NCI-H1105 (cell line): Measurements from ENCODE around the gene GNAS.
"Not testable (repeated sequence)": the region's sequence is repeated elsewhere in the genome, so short reads cannot be mapped to it uniquely, and the experiment has no call there.

Experiments
- DNase-seq: peaks from one replicate; lab custom pipeline; 2025; lab: John Stamatoyannopoulos, UW

The GNAS gene

DNA sequence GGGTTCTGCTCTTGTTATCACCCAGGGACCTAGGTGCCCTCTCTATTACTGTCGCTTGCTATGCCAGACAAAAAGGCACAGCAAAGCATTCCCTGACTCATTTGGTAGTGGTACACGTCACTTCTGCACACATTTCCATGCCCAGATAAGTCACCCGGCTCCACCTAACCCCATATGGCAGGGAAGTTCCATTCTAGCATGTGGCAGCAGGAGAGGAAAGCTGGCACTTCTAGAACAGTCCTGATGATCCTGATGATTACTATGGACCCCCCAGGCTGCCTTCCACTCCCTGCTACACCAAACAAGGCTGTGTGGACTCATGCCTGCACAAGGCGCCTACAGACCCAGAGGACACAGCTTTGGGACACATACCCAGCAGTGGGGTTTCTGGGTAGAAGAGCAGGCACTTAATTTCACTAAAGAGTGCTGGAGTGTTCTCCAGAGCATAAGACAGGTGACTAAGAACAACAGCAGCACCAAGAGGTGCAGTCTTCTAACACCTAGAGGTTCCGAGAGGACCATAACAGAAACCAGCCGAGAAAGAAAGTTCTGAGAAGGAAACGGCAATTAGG, 75.1 kb downstream of the GNAS start:
- no peak for DNase-seq

DNA sequence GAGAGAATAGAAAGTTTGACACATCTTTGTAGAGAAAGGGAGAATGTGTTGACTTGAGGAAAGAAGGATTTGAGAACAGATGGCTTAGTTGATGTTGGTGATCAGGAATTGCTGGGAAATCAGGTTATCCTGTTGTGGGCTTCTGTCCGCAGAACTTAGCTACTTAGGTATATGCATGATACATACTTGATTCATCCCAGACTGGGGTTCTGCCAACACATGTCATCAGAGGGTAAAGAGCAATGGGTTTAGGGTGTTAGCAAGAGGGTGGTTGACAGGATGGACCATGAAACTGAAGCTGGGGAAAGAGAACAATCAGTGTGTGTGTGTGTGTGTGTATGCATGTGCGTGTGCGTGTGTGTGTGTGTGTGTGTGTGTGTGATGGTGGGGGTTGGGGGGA, 78.0 kb downstream of the GNAS start:
- no peak for DNase-seq

DNA sequence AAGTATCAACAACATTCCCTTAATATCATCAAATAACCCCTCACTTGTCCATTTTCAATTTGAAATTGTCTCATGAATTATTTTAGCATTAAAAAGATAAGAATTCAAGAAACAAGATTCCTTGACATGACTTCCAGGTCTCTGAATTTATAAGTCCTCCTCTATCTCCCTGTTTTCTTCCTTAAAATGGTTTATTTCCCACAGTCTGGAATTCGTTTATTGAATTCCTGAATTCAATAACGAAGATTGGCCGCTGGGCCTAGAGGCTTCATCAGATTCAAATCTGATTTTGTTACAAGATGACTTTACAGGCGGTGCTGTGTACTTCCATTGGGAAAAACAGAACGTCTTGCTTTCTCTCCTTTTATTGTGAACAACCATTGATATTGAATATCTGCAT, 79.7 kb downstream of the GNAS start:
- DNase-seq = no peak

DNA sequence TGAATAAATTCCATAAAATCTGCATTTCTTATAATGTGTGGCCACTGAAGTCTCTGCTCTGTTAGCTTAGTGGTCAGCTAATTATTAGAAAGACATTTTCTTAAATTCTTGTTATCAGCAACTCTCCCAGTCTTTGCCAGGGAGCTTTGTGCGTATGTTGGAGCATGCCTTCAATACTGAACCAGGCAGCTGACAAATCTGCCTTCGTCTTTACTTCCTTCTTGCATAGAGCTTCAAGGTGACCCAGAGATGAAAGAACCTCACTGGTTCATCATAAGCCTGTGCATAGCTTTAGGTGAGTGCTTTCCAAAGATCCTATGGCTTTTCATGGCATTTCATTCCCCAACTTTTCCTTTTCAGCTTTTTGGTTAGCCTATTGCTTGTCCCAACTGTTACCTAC, 85.6 kb downstream of the GNAS start:
- DNase-seq = no peak

DNA sequence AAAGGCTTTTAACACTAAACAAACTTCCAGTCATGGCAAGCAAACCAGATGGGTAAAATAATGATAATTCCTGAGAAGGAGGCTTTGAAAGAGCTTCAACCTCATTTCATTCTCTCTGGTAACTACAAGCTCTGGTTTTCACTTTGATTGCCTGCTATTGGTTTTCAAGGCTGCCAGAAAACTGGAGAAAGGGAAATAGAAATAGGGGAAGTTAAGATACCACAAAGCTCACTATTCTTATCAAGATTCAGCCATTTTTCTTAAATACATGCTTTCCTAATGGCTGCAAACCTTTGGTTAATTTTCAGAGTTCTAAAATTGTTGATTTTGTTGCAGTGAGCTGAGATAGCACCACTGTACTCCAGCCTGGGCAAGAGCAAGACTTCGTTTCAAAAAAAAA, 86.0 kb downstream of the GNAS start:
- no peak for DNase-seq

DNA sequence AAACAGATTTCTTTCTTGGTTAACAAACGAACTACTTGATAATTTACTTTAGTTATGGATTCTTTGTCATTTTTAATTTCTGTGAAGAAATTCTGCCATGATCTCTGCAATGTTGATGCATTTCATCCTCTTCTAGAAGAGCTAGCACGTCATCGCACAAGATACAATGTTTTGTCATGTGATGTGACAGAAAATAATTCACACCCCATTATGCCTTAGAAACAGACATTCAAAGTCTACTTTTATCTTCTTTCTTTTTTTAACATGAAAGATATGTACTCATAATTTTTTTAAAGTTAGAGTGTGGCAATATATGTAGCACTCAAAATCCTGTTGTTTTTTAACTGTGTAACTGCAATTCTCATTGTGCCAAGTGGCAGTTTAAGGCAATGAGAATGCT, 89.0 kb downstream of the GNAS start:
- no peak for DNase-seq

DNA sequence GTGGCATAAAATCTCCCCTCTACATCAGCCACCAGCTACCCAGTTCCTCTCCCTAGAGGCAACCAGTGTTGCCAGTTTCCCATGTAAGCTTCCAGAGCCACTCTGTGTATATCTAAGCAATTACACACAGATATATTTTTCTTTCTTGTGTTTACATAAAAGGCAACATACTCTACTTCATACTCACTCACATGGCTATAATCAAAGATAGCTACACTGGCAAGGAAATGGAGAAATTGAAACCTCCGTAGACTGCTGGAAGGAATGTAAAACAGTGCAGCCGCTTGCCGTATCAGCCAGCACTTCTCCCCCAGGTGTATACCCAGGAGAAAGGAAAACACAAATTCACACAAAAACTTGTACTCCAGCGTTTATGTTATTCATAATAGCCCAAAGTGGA, 90.0 kb downstream of the GNAS start:
- DNase-seq = no peak

DNA sequence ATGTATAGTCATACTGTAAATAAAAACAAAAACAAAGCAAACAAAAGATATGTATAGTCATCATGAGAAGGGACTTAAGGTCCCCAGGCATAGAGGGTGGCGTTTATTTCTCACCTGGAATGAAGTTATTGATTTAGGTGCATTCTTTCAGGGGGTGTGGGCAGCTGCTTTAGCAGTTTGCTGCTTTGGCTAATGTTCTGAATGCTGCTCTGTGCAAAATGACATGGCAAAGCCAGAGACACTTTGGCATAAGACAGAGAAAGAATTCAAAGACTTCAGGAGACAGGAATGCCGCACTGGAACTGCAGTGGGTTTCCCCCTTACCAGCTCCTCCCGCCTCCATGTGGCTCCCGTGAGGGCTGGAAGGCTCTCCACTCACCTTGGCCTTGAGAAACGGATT, 92.1 kb downstream of the GNAS start:
- no peak for DNase-seq

DNA sequence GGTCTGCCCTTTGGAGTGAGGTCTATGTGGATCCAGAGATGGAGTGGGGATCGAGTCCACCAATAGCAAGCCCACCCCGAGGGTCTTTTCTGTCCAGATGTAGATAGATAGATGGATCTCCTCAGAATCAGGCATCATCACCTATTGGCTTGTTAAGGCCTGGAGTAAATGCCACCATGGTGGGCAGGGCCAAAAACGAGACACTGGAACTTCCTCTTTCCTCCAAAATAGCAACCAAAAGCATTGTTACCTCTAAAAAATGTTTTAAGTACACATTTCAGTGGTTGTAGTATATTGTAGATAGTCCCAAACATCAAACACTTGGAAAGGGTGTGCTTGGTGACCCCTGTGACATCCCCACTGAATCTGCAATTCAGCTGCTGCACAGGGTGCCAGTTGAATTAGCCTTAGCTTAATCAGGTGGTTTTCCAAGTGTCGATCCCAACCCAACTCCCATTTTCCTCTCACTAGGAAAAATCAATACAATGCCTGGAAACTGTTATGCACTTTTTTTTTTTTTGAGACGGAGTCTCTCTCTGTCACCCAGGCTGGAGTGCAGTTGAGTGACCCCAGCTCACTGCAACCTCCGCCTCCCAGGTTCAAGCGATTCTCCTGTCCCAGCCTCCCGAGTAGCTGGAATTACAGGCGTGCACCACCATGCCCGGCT, 93.6 kb downstream of the GNAS start:
- no peak for DNase-seq

DNA sequence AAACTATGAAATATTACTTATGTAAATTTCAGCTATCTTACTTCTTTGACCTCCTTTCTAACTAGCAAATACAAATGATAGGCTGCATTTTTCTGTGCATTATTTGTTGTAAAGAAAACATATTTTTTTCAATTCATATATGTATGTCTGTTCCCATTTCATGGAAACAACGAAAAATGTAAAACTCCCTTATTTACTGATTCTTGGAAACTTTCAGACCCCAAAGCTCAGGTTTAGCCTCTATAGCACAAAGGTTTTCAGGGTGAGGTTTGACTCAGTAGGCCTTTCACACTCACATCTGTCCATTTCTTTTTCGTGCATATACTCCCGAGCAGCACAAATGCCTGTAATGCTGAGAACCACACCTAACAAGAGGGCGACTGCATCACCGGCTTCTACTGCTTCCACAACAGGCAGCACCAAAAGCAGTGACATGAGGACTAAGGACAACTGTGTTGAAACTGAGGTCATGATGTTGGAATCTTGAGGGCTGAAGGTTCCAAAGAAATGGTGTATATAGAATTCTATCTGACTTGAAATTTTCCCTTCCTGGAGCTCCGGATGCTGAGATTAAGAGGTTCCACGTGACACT, 95.4 kb downstream of the GNAS start:
- not testable (repeated sequence) for DNase-seq

DNA sequence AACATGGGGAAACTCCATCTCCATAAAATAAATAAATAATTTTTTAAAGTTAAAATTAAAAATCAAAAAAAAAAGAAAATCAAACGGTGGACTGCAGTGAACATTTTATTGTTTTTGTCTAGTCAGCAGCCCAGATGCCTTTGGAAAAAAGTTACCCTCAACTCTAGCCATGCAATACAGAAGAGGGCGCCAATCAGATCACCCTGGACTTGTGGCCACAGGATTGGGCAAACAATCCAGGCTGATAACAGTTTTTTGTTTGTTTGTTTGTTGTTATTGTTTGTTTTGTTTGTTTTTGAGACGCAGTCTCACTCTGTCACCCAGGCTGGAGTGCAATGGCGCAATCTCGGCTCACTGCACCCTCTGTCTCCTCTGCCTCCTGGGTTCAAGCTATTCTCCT, 98.1 kb downstream of the GNAS start:
- DNase-seq = no peak

DNA sequence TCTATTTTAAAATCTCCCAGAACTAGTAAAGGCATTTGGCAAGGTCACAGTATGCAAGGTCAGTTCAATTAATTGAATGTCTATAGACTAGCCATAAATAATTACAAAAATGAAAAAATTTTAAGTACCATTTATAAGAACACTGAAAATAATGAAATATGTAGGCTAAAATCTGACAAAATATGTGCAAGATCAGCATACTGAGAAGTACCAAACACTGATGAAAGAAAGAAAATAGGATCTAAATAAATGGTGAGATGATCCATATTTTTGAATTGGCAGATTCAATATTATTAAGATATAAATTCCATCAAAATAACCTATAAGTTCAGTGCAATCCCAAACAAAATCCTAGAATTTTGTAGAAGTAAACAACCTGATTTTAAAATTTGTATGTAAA, 100.5 kb downstream of the GNAS start:
- DNase-seq = no peak

DNA sequence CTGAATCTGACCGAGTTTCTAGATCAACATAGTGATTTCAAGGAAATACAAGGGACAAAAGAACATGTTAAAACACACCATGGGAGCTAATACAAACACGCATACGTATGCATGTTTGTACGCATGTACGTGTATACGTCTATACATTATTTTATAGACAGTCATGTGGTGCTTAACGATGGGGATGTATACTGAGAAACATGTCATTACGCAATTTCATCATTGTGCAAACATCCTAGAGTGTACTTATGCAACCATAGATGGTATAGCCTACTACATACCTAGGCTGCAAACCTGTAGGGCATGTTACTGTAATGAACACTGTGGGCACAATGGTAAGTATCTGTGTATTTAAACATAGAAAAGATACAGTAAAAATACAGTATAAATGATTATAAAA, 103.6 kb downstream of the GNAS start:
- no peak for DNase-seq

DNA sequence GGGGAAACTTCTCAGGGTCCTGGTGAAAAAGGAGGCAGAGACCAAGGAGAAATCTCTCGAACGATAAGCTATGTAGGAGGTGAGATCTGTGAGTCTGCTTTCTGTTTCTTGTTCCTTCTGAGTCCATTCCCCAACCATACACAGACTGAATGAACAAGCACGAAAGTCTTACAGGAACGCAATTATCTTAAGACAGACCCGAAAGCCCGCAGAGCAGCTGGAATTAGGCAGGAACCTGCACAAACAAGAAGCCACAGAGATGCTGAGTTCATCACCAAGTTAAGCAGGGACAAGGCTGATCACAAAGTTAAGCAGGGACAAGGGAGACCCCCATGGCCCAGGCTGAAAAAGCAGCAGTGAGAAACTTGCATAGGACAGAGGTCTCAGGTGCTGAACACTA, 107.1 kb downstream of the GNAS start:
- DNase-seq = no peak
